Erythroblast (primary cell): ENCODE results near the gene PCA3.

Experiments used
- GATA1 ChIP-seq: IDR thresholded peaks from 2 replicates; pipeline ENCODE4 v1.6.1; 2011; ENCODE audit warnings: low read depth, mild to moderate bottlenecking, control low read depth, low read length, moderate library complexity
- POLR2A ChIP-seq: IDR thresholded peaks from 2 replicates; pipeline ENCODE4 v1.6.1; 2011; ENCODE audit warnings: mild to moderate bottlenecking, low read length

- no peak for TF ChIP-seq POLR2A
- TF ChIP-seq GATA1 = no peak
Measured at GRCh38 chr9:76793784-76794431, 29.7 kb downstream of the PCA3 start.
